GM12865 (cell line): Measurements from ENCODE around the gene FGF14.

Experiments
- DNase-seq: peaks from one replicate; pipeline ENCODE4 v3.0.0; 2010; ENCODE audit warnings: low read depth
- H3K4me3 ChIP-seq: 2 replicates; pipeline ENCODE4 v1.5.1; 2011; ENCODE audit warnings: mild to moderate bottlenecking, low read depth, low read length, control low read depth
- TF ChIP-seq, protein P1 (sequence below): IDR thresholded peaks from 2 replicates; pipeline ENCODE4 v1.5.1; 2011; ENCODE audit warnings: low read length, control low read depth, low read depth, inconsistent platforms; ENCODE audit not compliant: insufficient read depth; ENCODE audit errors: missing control alignments

The FGF14 gene

DNA sequence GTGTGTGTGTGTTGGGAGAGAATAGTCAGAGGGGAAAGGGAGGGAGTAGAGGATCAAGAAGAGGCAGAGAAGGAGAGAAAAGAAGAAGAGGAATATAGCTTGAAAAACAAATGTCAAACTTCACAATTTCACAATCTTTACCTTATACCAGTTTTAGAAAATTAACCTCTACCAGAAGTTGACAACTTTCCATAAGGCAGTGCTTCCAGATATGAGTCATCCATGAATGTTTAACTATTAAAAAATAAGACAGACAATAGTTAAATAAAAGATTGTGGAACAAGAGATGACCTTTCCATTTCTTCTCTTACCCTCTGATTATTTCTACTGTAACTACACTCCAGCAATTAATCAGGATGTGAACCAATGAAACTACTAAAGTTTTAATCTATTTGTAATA is 720.0 kb downstream of the FGF14 start:
- TF ChIP-seq, protein P1, sequence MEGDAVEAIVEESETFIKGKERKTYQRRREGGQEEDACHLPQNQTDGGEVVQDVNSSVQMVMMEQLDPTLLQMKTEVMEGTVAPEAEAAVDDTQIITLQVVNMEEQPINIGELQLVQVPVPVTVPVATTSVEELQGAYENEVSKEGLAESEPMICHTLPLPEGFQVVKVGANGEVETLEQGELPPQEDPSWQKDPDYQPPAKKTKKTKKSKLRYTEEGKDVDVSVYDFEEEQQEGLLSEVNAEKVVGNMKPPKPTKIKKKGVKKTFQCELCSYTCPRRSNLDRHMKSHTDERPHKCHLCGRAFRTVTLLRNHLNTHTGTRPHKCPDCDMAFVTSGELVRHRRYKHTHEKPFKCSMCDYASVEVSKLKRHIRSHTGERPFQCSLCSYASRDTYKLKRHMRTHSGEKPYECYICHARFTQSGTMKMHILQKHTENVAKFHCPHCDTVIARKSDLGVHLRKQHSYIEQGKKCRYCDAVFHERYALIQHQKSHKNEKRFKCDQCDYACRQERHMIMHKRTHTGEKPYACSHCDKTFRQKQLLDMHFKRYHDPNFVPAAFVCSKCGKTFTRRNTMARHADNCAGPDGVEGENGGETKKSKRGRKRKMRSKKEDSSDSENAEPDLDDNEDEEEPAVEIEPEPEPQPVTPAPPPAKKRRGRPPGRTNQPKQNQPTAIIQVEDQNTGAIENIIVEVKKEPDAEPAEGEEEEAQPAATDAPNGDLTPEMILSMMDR: no peak
- H3K4me3 ChIP-seq: no peak overlapping the region
- DNase-seq: no peak

DNA sequence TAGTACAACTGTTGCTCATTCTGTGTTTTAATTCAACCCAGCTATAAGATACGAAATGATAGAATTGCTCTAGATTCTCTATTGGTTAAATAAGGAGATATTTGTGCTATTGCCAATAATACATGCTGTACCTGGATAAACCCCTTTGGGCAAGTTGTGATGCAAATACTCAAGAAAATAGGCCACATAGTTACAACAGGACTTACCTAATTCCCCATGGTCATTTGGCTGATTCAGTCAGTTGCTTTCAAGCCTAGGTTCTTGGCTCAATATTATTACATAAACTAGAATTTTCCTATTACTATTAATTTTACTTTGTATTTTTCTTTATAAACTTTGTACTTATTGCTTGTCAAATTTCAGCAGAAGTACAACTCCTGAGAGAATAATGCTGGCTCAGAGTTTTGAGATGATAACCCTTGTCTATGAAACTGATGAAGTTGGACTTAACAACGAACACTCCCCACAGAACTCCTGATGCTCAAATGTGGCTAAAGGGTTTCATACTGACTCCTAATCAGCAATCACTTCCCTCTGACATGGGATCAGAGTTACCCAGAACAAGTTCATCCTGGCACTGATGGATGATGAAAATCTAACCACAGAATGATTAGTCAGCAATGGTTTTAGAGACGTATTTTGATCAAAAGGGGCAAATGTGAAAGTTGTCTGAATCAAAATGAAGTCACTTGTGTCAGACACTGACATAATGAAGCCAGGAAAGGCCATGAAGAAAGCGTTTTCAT is 728.3 kb downstream of the FGF14 start:
- no peak overlapping the region for H3K4me3 ChIP-seq
- DNase-seq: no peak
- TF ChIP-seq, protein P1: no peak

DNA sequence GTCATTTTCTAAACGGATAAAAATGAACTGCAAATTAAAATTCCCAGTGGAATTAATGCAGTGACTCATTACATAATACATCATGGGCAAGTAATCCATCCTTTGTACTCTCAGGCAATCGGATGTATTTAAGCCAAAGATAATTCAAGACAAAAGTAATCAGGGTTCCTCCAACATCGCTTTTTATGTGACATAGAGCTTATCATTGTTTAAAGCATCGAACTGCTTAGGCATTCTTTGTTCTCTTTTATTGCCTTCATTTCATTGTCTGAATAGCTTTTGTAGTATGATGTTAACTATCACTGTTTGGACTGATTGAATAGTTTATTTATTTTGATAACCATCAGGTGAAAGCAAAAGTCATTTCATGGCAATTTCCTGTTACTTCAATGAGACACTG is 740.0 kb downstream of the FGF14 start:
- TF ChIP-seq, protein P1: no peak
- no peak overlapping the region for H3K4me3 ChIP-seq
- no peak for DNase-seq
